B cell (primary cell): ENCODE results near the gene TPK1.

Source experiments
- CTCF ChIP-seq: fragments of 200-600 bp; IDR thresholded peaks from one replicate; pipeline ENCODE4 v1.8.0; 2022; ENCODE audit warnings: antibody characterized with exemption, mild to moderate bottlenecking
- EZH2 ChIP-seq: IDR thresholded peaks from 2 replicates; pipeline ENCODE4 v1.6.1; 2012; ENCODE audit warnings: borderline replicate concordance, low read depth, mild to moderate bottlenecking, moderate library complexity, low read length; ENCODE audit not compliant: insufficient read depth, poor library complexity, severe bottlenecking

- TF ChIP-seq EZH2 (no peak), CTCF (no peak)
Observed at GRCh38 chr7:144622745-144623144, 213.1 kb downstream of the TPK1 start.
